Breast epithelium (tissue), 4 donors: ENCODE results near the gene CCAR1. TPM values are rescaled to one million over a fixed set of nuclear protein-coding genes. Genes with fewer than 3 reads are reported as not detected.
"Not testable (repeated sequence)": the region's sequence is repeated elsewhere in the genome, so short reads cannot be mapped to it uniquely, and the experiment has no call there.

Experiments
- DNase-seq, 2 donors: peaks; one replicate each; pipeline ENCODE4 v3.0.0-alpha.2; 2019; ENCODE audit warnings: low spot score in 2 of 2
- H3K27ac ChIP-seq, 2 donors: fragments of 200-600 bp; sonication (generic) in 1 of 2; one replicate each; pipeline ENCODE4 v1.5.1; 2016 to 2019; ENCODE audit warnings: mild to moderate bottlenecking in 1 of 2
- H3K27me3 ChIP-seq, 2 donors: fragments of 200-600 bp; sonication (generic) in 1 of 2; one replicate each; pipeline versions ENCODE4 v1.5.1 to v1.6.0; 2017 to 2019; ENCODE audit warnings: control low read depth in 1 of 2, mild to moderate bottlenecking in 1 of 2
- H3K36me3 ChIP-seq: fragments of 200-600 bp; one replicate; pipeline ENCODE4 v1.5.1; 2019
- H3K4me1 ChIP-seq, 2 donors: fragments of 200-600 bp; sonication (generic); one replicate each; pipeline ENCODE4 v1.5.1; 2016 to 2019; ENCODE audit warnings: control low read depth in 1 of 2
- H3K4me3 ChIP-seq, 3 donors: fragments of 200-600 bp; sonication (generic); 1 replicate in 2 of 3; 2 replicates in 1 of 3; pipeline ENCODE4 v1.5.1; 2016 to 2019; ENCODE audit warnings: mild to moderate bottlenecking in 3 of 3, moderate library complexity in 2 of 3
- H3K9me3 ChIP-seq, 2 donors: fragments of 200-600 bp; sonication (generic) in 1 of 2; one replicate each; pipeline ENCODE4 v1.5.1; 2016 to 2019; ENCODE audit warnings: control low read depth in 1 of 2
- POLR2A ChIP-seq: fragments of 450-650 bp; IDR thresholded peaks from one replicate; pipeline ENCODE4 v1.6.1; 2016; ENCODE audit warnings: antibody characterized with exemption, mild to moderate bottlenecking, moderate library complexity
- POLR2AphosphoS5 ChIP-seq, 3 donors: sonication (generic); formaldehyde crosslinking; IDR thresholded peaks; one replicate each; pipeline ENCODE4 v1.6.1; 2017; ENCODE audit warnings: antibody characterized with exemption in 3 of 3
- intact Hi-C: fragments of 100-400 bp; cut with DNase I; formaldehyde crosslinking; loops from one replicate; pipeline ENCODE4 v1.15.1; 2023; ENCODE audit warnings: low total_unique reads
- total RNA-seq, 3 donors: library from RNA; depleted of rRNA; stranded (reverse); fragments of >200 nt; gene quantifications; one replicate each; pipeline ENCODE4 v1.1.0, GENCODE V29; 2016
- TF ChIP-seq, protein P1 (sequence below), 3 donors: fragments of 450-650 bp; IDR thresholded peaks; one replicate each; pipeline ENCODE4 v1.5.1; 2016 to 2017; ENCODE audit warnings: antibody characterized with exemption in 3 of 3, mild to moderate bottlenecking in 3 of 3, moderate library complexity in 3 of 3

The CCAR1 gene
- total RNA-seq, 3 donors from 2014 or later = 60.6 to 91.9 (median 70.8) TPM

DNA sequence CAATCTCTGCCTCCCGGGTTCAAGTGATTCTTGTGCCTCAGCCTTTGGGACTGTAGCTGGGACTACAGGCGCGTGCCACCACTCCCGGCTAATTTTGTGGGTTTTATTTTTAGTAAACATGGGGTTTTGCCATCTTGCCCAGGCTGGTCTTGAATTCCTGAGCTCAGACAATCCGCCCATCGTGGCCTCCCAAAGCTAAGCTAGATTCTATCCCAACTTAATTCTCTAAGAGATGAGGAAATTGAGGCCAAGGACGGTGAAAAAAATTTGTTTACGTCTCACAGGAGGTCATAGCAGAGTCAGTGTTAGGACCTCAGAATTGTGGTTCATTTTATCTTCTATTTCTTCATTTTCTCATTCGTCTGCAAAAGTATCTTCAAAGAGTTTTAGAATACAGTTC lies 6.1 kb downstream of the CCAR1 start:
- DNase-seq = no peak
- intact Hi-C loops = no loop called here

DNA sequence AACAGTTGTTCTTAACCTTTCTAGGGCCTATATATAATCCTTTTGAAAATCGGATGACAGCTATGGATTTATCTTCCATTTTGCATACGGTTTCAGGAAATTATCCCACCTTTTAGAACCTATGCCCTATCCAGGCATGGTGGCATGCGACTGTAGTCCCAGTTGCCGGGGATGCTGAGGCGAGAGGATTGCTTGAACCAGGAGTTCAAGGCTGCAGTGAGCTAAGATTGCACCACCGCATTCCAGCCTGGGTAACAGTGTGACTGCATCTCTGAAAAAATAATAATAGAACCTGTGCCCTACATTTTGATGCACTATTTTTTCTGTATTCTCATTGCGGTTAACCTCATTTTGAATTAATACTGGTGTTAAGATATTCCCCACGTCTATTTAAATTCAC lies 11.6 kb downstream of the CCAR1 start:
- Histone ChIP-seq H3K4me1 (no peaks in the 10 kb centered on the region), H3K27ac (no peak overlapping the region), H3K36me3 (no peaks in the 10 kb centered on the region), H3K9me3 (no peaks in the 10 kb centered on the region), H3K4me3 (no peak overlapping the region), H3K27me3 (no peaks in the 10 kb centered on the region)
- TF ChIP-seq POLR2AphosphoS5 (IDR thresholded peaks at IDR 0.05) (no peak), POLR2A (no peak)
- TF ChIP-seq, protein P1, sequence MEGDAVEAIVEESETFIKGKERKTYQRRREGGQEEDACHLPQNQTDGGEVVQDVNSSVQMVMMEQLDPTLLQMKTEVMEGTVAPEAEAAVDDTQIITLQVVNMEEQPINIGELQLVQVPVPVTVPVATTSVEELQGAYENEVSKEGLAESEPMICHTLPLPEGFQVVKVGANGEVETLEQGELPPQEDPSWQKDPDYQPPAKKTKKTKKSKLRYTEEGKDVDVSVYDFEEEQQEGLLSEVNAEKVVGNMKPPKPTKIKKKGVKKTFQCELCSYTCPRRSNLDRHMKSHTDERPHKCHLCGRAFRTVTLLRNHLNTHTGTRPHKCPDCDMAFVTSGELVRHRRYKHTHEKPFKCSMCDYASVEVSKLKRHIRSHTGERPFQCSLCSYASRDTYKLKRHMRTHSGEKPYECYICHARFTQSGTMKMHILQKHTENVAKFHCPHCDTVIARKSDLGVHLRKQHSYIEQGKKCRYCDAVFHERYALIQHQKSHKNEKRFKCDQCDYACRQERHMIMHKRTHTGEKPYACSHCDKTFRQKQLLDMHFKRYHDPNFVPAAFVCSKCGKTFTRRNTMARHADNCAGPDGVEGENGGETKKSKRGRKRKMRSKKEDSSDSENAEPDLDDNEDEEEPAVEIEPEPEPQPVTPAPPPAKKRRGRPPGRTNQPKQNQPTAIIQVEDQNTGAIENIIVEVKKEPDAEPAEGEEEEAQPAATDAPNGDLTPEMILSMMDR (IDR thresholded peaks at IDR 0.05) = no peak
- intact Hi-C loops = no loop called here
- DNase-seq = no peak

More for the DNA sequence above, 6.1 kb downstream of the CCAR1 start:
- Histone ChIP-seq H3K27me3 (no peaks in the 10 kb centered on the region), H3K27ac (no peak overlapping the region), H3K36me3 (no peaks in the 10 kb centered on the region), H3K4me1 (no peaks in the 10 kb centered on the region), H3K9me3 (no peaks in the 10 kb centered on the region), H3K4me3 (no peak overlapping the region)
- TF ChIP-seq POLR2AphosphoS5 (IDR thresholded peaks at IDR 0.05) (no peak), POLR2A (no peak)
- TF ChIP-seq, protein P1 (IDR thresholded peaks at IDR 0.05) = no peak

DNA sequence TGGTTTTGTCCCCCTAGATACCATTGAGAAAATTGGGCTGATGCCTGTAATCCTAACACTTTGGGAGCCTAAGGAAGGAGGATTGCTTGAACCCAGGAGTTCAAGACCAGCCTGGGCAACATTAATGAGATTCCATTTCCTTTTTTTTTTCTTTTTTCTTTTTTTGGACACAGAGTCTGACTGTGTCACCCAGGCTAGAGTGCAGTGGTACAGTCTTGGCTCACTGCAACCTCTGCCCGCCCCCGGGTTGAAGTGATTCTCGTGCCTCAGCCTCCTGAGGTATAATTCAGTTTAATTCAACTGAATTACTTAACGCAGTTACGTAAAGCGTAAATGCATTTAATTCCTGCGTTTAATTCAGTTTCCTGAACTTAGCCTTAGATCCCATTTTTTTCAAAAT lies 13.3 kb downstream of the CCAR1 start:
- no peak for DNase-seq
- TF ChIP-seq POLR2AphosphoS5 (IDR thresholded peaks at IDR 0.05) (no peak), POLR2A (no peak)
- TF ChIP-seq, protein P1 (IDR thresholded peaks at IDR 0.05) = no peak
- Histone ChIP-seq H3K4me3 (no peak overlapping the region), H3K27me3 (no peaks in the 10 kb centered on the region), H3K36me3 (no peaks in the 10 kb centered on the region), H3K9me3 (no peaks in the 10 kb centered on the region), H3K4me1 (no peaks in the 10 kb centered on the region), H3K27ac (no peak overlapping the region)
- intact Hi-C loops = no loop called here

DNA sequence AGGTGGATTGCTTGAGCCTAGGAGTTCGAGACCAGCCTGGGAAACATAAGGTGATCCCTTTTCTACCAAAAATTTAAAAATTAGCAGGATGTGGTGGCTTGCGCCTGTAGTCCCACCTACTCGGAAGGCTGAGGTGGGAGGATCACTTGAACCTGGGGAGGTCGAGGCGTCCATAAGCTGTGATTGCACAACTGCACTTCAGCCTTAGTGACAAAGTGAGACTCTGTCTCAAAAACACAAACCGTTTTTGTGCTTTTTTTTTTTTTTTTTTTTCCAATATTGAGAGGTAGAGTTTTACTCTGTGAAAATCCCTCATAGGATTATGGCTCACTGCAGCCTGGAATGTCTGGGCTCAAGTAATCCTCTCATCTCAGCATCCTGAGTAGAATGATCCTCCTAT lies 14.1 kb downstream of the CCAR1 start:
- no peaks in the 10 kb centered on the region for H3K36me3 ChIP-seq
- no peak for TF ChIP-seq POLR2A
- TF ChIP-seq POLR2AphosphoS5 (IDR thresholded peaks at IDR 0.05) = no peak
- TF ChIP-seq, protein P1 (IDR thresholded peaks at IDR 0.05) = no peak
- no peaks in the 10 kb centered on the region for H3K9me3 ChIP-seq
- no peaks in the 10 kb centered on the region for H3K27me3 ChIP-seq
- DNase-seq = no peak
- no peak overlapping the region for H3K4me3 ChIP-seq
- intact Hi-C loops = no loop called here
- H3K27ac ChIP-seq = no peak overlapping the region
- no peaks in the 10 kb centered on the region for H3K4me1 ChIP-seq

DNA sequence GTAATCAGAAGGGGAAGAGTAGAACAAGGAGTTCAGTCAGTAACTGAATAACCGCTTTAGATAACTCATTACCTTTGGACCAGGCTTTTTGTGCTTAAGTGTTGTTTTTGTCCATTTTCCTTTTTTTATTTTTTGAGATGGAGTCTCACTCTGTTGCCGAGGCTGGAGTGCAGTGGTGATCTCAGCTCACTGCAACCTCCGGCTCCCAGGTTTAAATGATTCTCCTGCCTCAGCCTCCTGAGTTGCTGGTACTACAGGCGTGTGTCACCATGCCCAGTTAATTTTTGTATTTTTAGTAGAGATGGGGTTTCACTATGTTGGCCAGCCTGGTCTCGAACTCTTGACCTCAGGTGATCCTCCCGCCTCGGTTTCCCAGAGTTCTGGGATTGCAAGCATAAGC lies 14.7 kb downstream of the CCAR1 start:
- H3K36me3 ChIP-seq, intact Hi-C loops, DNase-seq: not testable (repeated sequence)

DNA sequence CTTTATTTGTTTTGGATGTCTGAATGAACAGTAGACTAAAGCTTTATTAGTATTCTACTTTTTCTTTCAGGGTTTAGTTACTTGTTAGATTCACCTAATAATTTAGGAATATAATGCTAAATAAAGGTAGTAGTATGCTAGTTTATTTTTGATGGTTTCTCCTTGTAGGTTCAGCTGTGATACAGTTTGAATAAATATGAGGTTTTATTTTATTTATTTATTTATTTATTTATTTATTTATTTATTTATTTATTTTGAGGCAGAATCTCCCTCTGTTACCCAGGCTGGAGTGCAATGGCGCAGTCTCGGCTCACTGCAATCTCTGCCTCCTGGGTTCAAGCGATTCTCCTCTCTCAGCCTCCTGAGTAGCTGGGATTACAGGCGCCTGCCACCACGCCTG lies 19.6 kb downstream of the CCAR1 start:
- intact Hi-C loops, H3K27me3 ChIP-seq, DNase-seq, H3K9me3 ChIP-seq, H3K4me3 ChIP-seq, H3K27ac ChIP-seq, H3K4me1 ChIP-seq: not testable (repeated sequence)
- peaks cover 12% of the 10 kb centered on the region for H3K36me3 ChIP-seq

More for the DNA sequence above, 14.7 kb downstream of the CCAR1 start:
- H3K4me1 ChIP-seq, H3K27ac ChIP-seq, H3K27me3 ChIP-seq, H3K4me3 ChIP-seq, H3K9me3 ChIP-seq: not testable (repeated sequence)
